H1 (cell line): ENCODE measurements around the gene SLC2A13. TPM values are rescaled to one million over a fixed set of nuclear protein-coding genes. Genes with fewer than 3 reads are reported as not detected.

Experiments used
- CTCF ChIA-PET: fragments of 300-600 bp; sonication (Branson Sonifier 250); formaldehyde crosslinking; loops from one replicate; lab custom pipeline; 2021; ENCODE audit not compliant: partially characterized antibody; lab: Charles Lee
- POLR2A ChIA-PET: fragments of 300-600 bp; sonication (Branson Sonifier 250); formaldehyde crosslinking; loops from one replicate; lab custom pipeline; 2021; ENCODE audit warnings: inconsistent platforms; ENCODE audit not compliant: partially characterized antibody; lab: Charles Lee
- DNase-seq, 2 experiments: peaks; one replicate each; pipeline versions ENCODE4 v3.0.0 to v3.0.0-alpha.2; 2010 to 2022; ENCODE audit warnings: low spot score in 2 of 2, low read depth in 1 of 2, mixed read lengths in 1 of 2
- FAIRE-seq: peaks from 2 replicates; lab custom pipeline; 2011; peaks lifted over from hg19 to GRCh38; lab: Jason Lieb, UNC
- H2AFZ ChIP-seq: 2 replicates; pipeline ENCODE4 v1.8.1; 2012; ENCODE audit warnings: low read length, inconsistent platforms
- H2AK5ac ChIP-seq: 2 replicates; pipeline ENCODE4 v1.6.1; 2013; ENCODE audit warnings: low read depth, low read length
- H2BK120ac ChIP-seq: replicated peaks from 2 replicates; pipeline ENCODE3; 2013; ENCODE audit warnings: low read depth, low read length, inconsistent platforms
- H2BK12ac ChIP-seq: 2 replicates; pipeline ENCODE4 v1.6.1; 2013; ENCODE audit warnings: low read depth, low read length
- H2BK15ac ChIP-seq: 2 replicates; pipeline ENCODE4 v1.6.1; 2013; ENCODE audit warnings: low read length
- H2BK20ac ChIP-seq: 2 replicates; pipeline ENCODE4 v1.6.1; 2013; ENCODE audit warnings: low read length
- H2BK5ac ChIP-seq: 2 replicates; pipeline ENCODE4 v1.6.1; 2013; ENCODE audit warnings: low read depth, low read length
- H3K14ac ChIP-seq: 2 replicates; pipeline ENCODE4 v1.6.1; 2013; ENCODE audit warnings: inconsistent platforms; ENCODE audit not compliant: insufficient read length
- H3K18ac ChIP-seq: 2 replicates; pipeline ENCODE4 v1.6.1; 2013; ENCODE audit warnings: low read length; ENCODE audit errors: extremely low read depth
- H3K23ac ChIP-seq: 2 replicates; pipeline ENCODE4 v1.6.1; 2013; ENCODE audit warnings: inconsistent platforms; ENCODE audit not compliant: insufficient read length
- H3K23me2 ChIP-seq: 2 replicates; pipeline ENCODE4 v1.6.1; 2013; ENCODE audit warnings: low read depth, low read length
- H3K27ac ChIP-seq: 2 replicates; pipeline ENCODE4 v1.6.1; 2011; ENCODE audit warnings: low read depth, low read length, inconsistent platforms
- H3K27me3 ChIP-seq, 4 experiments: replicated peaks in 1 of 4; 1 replicate in 1 of 4; 2 replicates in 3 of 4; pipeline versions ENCODE4 v1.6.1 to v1.8.1; 2011 to 2013; ENCODE audit warnings: low read length in 3 of 4, mild to moderate bottlenecking in 3 of 4, inconsistent platforms in 2 of 4, mixed read lengths in 2 of 4, moderate library complexity in 1 of 4; ENCODE audit not compliant: control insufficient read depth in 3 of 4, insufficient read depth in 3 of 4; ENCODE audit errors: extremely low read depth in 1 of 4
- H3K36me3 ChIP-seq, 4 experiments: 2 replicates each; pipeline versions ENCODE4 v1.6.1 to v1.8.1; 2011 to 2013; ENCODE audit warnings: mild to moderate bottlenecking in 4 of 4, low read length in 3 of 4, moderate library complexity in 2 of 4, control low read depth in 1 of 4, inconsistent platforms in 1 of 4; ENCODE audit not compliant: insufficient read depth in 4 of 4, control insufficient read depth in 2 of 4
- H3K4ac ChIP-seq: replicated peaks from 2 replicates; pipeline ENCODE3; 2013; ENCODE audit warnings: low read length, low read depth, mixed read lengths, inconsistent platforms; ENCODE audit not compliant: insufficient read length
- H3K4me1 ChIP-seq, 4 experiments: replicated peaks in 1 of 4; 1 replicate in 1 of 4; 2 replicates in 3 of 4; pipeline versions ENCODE4 v1.6.1 to v1.8.1; 2011 to 2013; ENCODE audit warnings: low read length in 3 of 4, inconsistent platforms in 2 of 4, mixed read lengths in 1 of 4; ENCODE audit not compliant: insufficient read depth in 4 of 4, control insufficient read depth in 3 of 4
- H3K4me2 ChIP-seq, 2 experiments: 2 replicates each; pipeline versions ENCODE4 v1.6.1 to v1.8.1; 2011 to 2013; ENCODE audit warnings: low read depth in 2 of 2, low read length in 2 of 2, control low read depth in 1 of 2, inconsistent platforms in 1 of 2, mild to moderate bottlenecking in 1 of 2; ENCODE audit not compliant: insufficient read depth in 1 of 2
- H3K4me3 ChIP-seq, 4 experiments: fragments of 200-600, 300-600 bp in 1 of 4; sonication (generic), shearing (Covaris generic), sonication (Bioruptor Twin) in 1 of 4; 2 replicates each; pipeline versions ENCODE4 v1.5.1 to v1.8.1; 2011 to 2016; ENCODE audit warnings: low read length in 4 of 4, low read depth in 3 of 4, control low read depth in 2 of 4, inconsistent platforms in 2 of 4, mild to moderate bottlenecking in 2 of 4, mixed read lengths in 1 of 4, moderate library complexity in 1 of 4; ENCODE audit not compliant: insufficient read depth in 2 of 4; ENCODE audit errors: extremely low read depth in 1 of 4
- H3K56ac ChIP-seq: replicated peaks from 2 replicates; pipeline ENCODE3; 2013; ENCODE audit warnings: low read depth, mild to moderate bottlenecking, mixed read lengths, low read length, inconsistent platforms; ENCODE audit not compliant: insufficient read length
- H3K79me1 ChIP-seq: 2 replicates; pipeline ENCODE4 v1.6.1; 2013; ENCODE audit warnings: low read depth, low read length, control low read depth
- H3K79me2 ChIP-seq, 2 experiments: 2 replicates each; pipeline versions ENCODE4 v1.6.1 to v1.8.1; 2012 to 2013; ENCODE audit warnings: low read length in 2 of 2, mild to moderate bottlenecking in 2 of 2, inconsistent platforms in 1 of 2; ENCODE audit not compliant: insufficient read depth in 2 of 2, control insufficient read depth in 1 of 2
- H3K9ac ChIP-seq, 4 experiments: replicated peaks in 1 of 4; 1 replicate in 1 of 4; 2 replicates in 3 of 4; pipeline versions ENCODE4 v1.6.1 to v1.8.1; 2011 to 2013; ENCODE audit warnings: low read depth in 3 of 4, low read length in 3 of 4, control low read depth in 2 of 4, mild to moderate bottlenecking in 2 of 4, moderate library complexity in 2 of 4, inconsistent platforms in 1 of 4; ENCODE audit errors: extremely low read depth in 1 of 4
- H3K9me3 ChIP-seq, 2 experiments: 2 replicates each; pipeline versions ENCODE4 v1.6.1 to v1.8.1; 2012 to 2013; ENCODE audit warnings: mild to moderate bottlenecking in 2 of 2, moderate library complexity in 2 of 2, control low read depth in 1 of 2, inconsistent platforms in 1 of 2, low read depth in 1 of 2, low read length in 1 of 2, mixed read lengths in 1 of 2; ENCODE audit not compliant: insufficient read depth in 2 of 2
- H4K20me1 ChIP-seq, 2 experiments: replicated peaks in 1 of 2; 2 replicates each; pipeline versions ENCODE3 to v1.8.1; 2011 to 2013; ENCODE audit warnings: inconsistent platforms in 2 of 2, low read length in 2 of 2, mild to moderate bottlenecking in 1 of 2; ENCODE audit not compliant: insufficient read depth in 2 of 2, control insufficient read depth in 1 of 2
- H4K5ac ChIP-seq: 2 replicates; pipeline ENCODE4 v1.6.1; 2013; ENCODE audit warnings: low read length, low read depth, mixed read lengths, inconsistent platforms; ENCODE audit not compliant: insufficient read length
- H4K8ac ChIP-seq: 2 replicates; pipeline ENCODE4 v1.8.0; 2013; ENCODE audit warnings: mild to moderate bottlenecking, moderate library complexity, low read length, inconsistent platforms; ENCODE audit not compliant: insufficient read depth; ENCODE audit errors: extremely low read depth
- H4K91ac ChIP-seq: replicated peaks from 2 replicates; pipeline ENCODE3; 2013; ENCODE audit warnings: low read length, mixed read lengths, inconsistent platforms; ENCODE audit not compliant: insufficient read length
- GABPA ChIP-seq: IDR thresholded peaks from 2 replicates; pipeline ENCODE4 v1.6.1; 2011; ENCODE audit warnings: mild to moderate bottlenecking, low read length, moderate library complexity, borderline replicate concordance; ENCODE audit not compliant: insufficient read depth
- NRF1 ChIP-seq: IDR thresholded peaks from 2 replicates; pipeline ENCODE4 v1.6.1; 2011; ENCODE audit warnings: mild to moderate bottlenecking, low read depth, low read length, improper control_type of control experiment
- SP4 ChIP-seq: IDR thresholded peaks from 2 replicates; pipeline ENCODE4 v1.6.1; 2012; ENCODE audit warnings: low read length, inconsistent platforms
- WGBS, 2 experiments: shearing (Covaris generic) in 1 of 2; methylation state at CpG; one replicate each; pipeline versions ENCODE4 v1.1.6 to v1.1.7; 2013 to 2015; ENCODE audit warnings: low lambda C conversion rate in 2 of 2, mixed read lengths in 2 of 2, inconsistent platforms in 1 of 2, low coverage in 1 of 2, missing lambda C conversion rate in 1 of 2; ENCODE audit not compliant: insufficient replicate concordance in 2 of 2, insufficient coverage in 1 of 2, insufficient read length in 1 of 2; ENCODE audit errors: extremely low coverage in 1 of 2, missing lambda C conversion rate in 1 of 2; 5-methylcytosine and 5-hydroxymethylcytosine counted together
- polyA plus RNA-seq, 7 experiments: library from polyadenylated mRNA; depleted of rRNA in 3 of 7; stranded (reverse) in 5 of 7; unstranded in 2 of 7; fragments of >200 nt in 5 of 7; fragments of 200-250 nt in 2 of 7; gene quantifications; 1 replicate in 5 of 7; 2 replicates in 1 of 7; 4 replicates in 1 of 7; pipeline versions ENCODE4 v1.2.1 to v1.2.3, GENCODE V29; 2011 to 2013; ENCODE audit warnings: missing spikeins in 2 of 7, mixed read lengths in 2 of 7
- total RNA-seq: library from RNA; stranded (reverse); fragmentation: NEBNext Ultra II Directional; extraction: Animal tissue kit (Norgen Biotek cat#: 25700); gene quantifications from 2 replicates; pipeline ENCODE4 v1.2.1, GENCODE V29; 2021

The SLC2A13 gene
- total and polyA plus RNA-seq, 2 of the 8 experiments (the other 6 are each of a cell fraction or from before 2014, with no cell fraction given): 2.8 to 9.6 TPM

DNA sequence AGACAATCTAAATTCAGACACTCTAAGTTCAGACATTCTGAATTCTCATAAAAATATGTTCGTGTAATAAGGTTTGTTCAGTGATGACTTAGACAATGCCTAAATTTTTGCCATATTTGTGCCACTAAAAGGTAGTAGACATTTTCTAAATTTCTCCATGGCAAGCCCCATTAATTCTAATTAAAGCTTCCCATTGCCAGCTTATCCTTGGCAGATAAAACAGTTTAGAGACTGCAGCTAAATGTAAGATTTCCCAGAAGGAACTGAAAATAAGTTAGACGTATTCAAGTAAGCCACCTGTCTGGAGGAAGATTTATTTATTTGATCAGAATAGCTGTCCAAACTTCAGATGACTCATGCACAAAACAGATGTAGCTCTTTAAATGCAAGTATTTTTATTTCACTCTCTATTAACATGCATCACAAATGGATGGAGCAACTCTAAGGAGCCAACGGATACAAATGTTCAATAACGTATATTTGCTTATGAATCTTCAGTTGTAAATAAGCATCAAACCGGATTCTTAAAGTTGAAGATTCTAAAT is 130.4 kb downstream of the SLC2A13 start:
- H3K14ac ChIP-seq: no peak overlapping the region
- H2BK5ac ChIP-seq: no peak overlapping the region
- no peak overlapping the region for H2BK15ac ChIP-seq
- H2BK120ac ChIP-seq: no peak overlapping the region
- H2BK12ac ChIP-seq: no peak overlapping the region
- no peak for FAIRE-seq
- H3K9ac ChIP-seq: no peak overlapping the region
- no peak overlapping the region for H3K4me2 ChIP-seq
- no peaks in the 10 kb centered on the region for H3K23me2 ChIP-seq
- no peak overlapping the region for H2AK5ac ChIP-seq
- no peaks in the 10 kb centered on the region; a peak in 1 of 4 replicates for H3K9me3 ChIP-seq
- H3K4ac ChIP-seq: no peak overlapping the region
- no peak overlapping the region for H4K8ac ChIP-seq
- no peak overlapping the region for H4K91ac ChIP-seq
- H3K79me2 ChIP-seq: no peaks in the 10 kb centered on the region; a peak in 1 of 4 replicates
- no peak overlapping the region for H2AFZ ChIP-seq
- H3K56ac ChIP-seq: no peak overlapping the region
- CTCF ChIA-PET: interaction anchor here (1.0 to 3.3 kb wide), 4 partner anchors 14 to 36 kb away, joined by 3 to 20 read pairs (median 3); no protein-coding TSS in a partner anchor
- H3K23ac ChIP-seq: no peak overlapping the region
- POLR2A ChIA-PET: no interaction called here
- H2BK20ac ChIP-seq: no peak overlapping the region
- no peak for TF ChIP-seq GABPA
- TF ChIP-seq SP4: no peak
- TF ChIP-seq NRF1: no peak
- TF ChIP-seq, all 59 proteins: peak for 0
- Histone ChIP-seq H3K27ac (no peak overlapping the region), H3K27me3 (no peaks in the 10 kb centered on the region), H4K20me1 (peaks cover 0 to 2% of the 10 kb centered on the region in 2 experiments), H4K5ac (no peak overlapping the region), H3K36me3 (no peaks in the 10 kb centered on the region), H3K18ac (no peak overlapping the region), H3K79me1 (no peaks in the 10 kb centered on the region; the same call in 1 of the 2 replicates), H3K4me1 (peaks cover 0 to 6% (median 4%) of the 10 kb centered on the region in 4 experiments; a peak in 3 of 7 replicates), H3K4me3 (no peak overlapping the region)
- no peak for DNase-seq
- WGBS, 2 experiments: 90% methylated on average over 5 of the region's 5 CpGs; no CpG with 5 or more reads in 1 of the 2 experiments
